Right renal cortex interstitium (tissue), 3 donors: ENCODE results near the gene PHKB. TPM values are rescaled to one million over a fixed set of nuclear protein-coding genes. Genes with fewer than 3 reads are reported as not detected.

Experiments used
- DNase-seq, 3 donors: peaks; one replicate each; pipeline ENCODE4 v3.0.0-alpha.2; 2013; ENCODE audit warnings: low read depth in 3 of 3, low spot score in 2 of 3
- polyA plus RNA-seq, 3 donors: library from polyadenylated mRNA; unstranded; fragments of 120-200 nt; gene quantifications; one replicate each; pipeline ENCODE4 v1.2.1, GENCODE V29; 2013; ENCODE audit not compliant: insufficient read length in 3 of 3

PHKB gene
- polyA plus RNA-seq, 3 donors: 79.9 to 87.6 (median 85.1) TPM

- no peak for DNase-seq
Measured at GRCh38 chr16:47611848-47612493, 150.8 kb downstream of the PHKB start.

DNA sequence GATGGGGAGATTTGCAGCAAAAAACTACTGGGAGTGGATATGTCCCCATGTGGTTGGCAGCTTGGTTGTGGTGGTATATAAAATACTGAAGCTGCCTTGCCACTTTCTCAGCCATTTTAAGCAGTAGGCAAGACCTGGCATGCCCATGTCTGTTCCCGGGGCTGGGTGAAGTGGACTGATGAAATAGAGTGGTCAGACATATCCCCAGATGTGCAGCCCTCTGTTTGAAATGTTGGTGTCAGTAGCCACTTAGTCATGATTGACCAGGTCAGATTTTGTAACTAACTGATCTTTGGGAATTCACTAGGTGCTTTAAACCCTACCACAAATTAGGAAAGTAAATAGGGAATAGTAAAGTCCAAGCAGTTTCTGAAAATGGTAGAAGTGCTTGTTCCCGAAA, 151.6 kb downstream of the PHKB start:
- no peak for DNase-seq

GRCh38 chr16:47613251-47613650, 152.1 kb downstream of the PHKB start:
- no peak for DNase-seq

- no peak for DNase-seq
Measured at GRCh38 chr16:47617732-47618131, 156.6 kb downstream of the PHKB start.

- DNase-seq: no peak
Measured at GRCh38 chr16:47622451-47623176, 161.5 kb downstream of the PHKB start.

DNA sequence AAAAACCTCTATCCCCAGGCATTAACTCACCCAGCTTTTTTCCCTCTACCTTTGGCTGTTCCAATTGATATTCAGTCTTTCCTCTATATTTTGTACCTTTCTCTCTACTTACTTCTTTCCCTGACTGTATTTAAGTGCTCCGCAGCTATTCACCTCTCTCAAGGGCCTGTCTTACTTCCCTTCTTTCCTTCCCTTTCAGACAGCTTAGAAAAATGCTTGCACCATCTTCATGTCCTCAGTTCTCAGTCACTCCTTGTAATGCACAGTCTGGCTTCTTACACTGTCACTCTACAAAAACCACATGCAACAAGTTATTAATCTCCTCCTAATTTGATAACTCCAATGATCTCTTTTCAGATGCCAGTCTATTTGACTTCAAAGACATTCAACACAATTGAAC, 163.4 kb downstream of the PHKB start:
- no peak for DNase-seq

DNA sequence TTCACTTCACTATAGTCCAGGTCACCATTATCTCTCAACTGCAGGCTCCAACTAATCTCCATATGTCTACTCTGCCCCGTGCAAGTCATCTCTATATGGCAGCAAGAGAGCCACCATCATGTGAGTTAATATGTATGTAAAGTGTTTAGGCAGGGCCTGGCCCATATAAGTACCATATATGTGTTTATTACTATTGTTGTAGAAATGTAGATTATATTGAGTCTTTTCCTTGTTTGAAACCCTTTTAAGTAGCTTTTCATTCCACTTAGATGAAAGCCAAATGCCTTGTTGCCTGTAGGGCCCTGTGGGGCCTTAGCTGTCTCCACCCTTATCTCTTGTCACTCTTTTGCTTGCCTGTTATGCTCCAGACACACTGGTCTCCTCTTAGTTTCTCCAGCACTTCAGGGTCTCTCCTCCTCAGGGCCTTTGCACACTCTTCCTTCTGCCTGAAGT, 164.0 kb downstream of the PHKB start:
- no peak for DNase-seq

GRCh38 chr16:47626246-47626645, 165.1 kb downstream of the PHKB start:
- DNase-seq: no peak

- no peak for DNase-seq
Measured at GRCh38 chr16:47627085-47627639, 166.0 kb downstream of the PHKB start.

GRCh38 chr16:47627721-47628120, 166.6 kb downstream of the PHKB start:
- no peak for DNase-seq

DNA sequence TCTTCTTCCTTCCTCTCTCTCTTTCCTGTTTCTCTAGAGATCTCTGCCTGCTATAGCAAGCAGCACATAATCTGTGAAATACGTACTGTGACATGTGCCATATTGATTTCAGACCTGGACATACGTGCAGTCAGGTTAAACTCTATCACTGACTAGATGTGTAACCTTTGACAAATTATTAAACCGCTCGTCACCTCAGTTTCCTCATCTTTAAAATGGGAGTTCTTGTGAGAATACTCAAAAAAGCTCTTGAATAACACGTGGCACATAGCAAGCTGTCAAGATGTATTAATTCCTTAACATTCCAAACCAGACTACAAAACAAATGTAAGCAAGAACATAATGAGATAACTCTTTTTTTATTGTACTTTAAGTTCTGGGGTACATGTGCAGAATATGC, 170.0 kb downstream of the PHKB start:
- no peak for DNase-seq

- DNase-seq: no peak
Measured at GRCh38 chr16:47634126-47634525, 173.0 kb downstream of the PHKB start.

DNA sequence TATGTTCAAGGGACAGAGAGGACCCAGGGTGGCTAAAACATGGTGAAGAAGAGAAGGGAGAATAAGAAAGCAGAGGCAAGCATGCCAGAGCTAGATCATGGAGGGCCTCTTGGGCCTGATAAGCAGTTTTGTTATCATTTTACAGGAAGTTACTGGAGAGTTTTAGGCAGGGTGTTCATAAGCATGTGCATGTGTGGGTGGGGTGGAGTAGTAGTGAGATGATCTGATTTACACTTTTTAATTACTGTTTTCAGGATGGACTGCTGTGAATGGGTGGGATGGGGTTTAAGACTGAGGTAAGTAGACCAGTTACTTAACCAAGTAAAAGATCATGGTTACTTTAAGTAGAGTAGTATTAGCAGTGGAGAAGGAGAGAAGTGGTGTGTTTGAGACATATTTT, 173.6 kb downstream of the PHKB start:
- DNase-seq: no peak

DNA sequence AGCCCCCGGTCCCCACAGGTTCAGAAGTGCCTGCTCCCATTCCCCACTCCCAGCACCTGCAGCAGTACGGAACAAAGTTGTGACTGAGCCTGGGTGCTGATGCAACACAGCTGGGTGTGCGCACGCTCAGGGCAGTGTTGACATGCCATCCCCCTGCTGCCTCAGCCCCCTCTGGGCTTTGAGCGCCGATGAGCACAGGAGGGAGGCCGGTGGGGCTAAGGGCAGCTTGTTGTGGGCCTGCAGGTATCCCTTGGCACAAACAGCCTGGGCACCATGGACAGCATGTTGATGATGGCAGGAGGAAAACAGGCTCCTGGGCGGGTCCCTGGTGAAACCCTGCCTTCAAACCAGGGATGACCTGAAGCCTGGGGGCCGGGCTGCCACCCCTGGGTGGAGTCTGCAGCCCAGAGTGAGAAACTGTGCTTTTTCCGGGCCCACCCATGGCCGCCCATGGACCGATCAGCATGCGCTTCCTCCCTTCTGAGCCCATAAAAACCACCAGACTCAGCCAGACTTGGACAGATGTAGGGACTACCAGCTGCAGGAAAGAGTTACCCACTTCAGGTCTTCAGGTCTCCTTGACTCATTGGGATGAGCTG, 175.5 kb downstream of the PHKB start:
- DNase-seq: no peak

GRCh38 chr16:47638175-47638574, 177.0 kb downstream of the PHKB start:
- DNase-seq: no peak

- no peak for DNase-seq
Measured at GRCh38 chr16:47640661-47641060, 179.5 kb downstream of the PHKB start.

DNA sequence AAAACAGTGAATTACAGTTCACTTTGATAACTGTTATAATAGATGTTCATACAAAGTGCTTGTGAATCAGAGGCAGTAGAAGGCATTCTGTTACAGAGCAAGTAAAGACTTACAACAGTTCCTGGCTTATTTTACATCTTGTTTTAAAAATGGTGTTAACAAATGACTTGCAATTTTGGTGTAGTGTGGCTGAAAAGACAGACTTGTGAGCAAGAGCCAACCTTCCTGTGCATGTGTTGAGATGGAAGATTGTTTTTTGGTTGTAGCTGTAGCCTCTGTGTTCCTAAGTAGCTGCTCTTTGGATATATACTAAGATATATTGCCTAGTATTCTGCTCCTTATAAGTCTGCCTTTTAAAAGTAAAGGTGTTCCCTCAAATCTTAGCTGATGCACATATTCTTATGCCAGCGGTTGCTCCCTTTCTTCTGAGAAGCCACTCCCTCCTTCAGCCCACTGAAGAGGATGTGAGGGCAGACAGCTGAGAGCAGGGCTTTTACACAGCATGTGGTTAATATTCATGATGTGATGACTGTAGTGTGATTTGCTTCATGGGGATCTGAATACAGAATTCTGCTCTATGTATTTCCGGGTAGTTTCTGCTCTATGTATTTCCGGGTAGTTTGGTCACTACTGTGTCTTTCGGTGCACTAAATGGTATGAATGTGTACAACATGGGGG, 182.3 kb downstream of the PHKB start:
- no peak for DNase-seq

DNA sequence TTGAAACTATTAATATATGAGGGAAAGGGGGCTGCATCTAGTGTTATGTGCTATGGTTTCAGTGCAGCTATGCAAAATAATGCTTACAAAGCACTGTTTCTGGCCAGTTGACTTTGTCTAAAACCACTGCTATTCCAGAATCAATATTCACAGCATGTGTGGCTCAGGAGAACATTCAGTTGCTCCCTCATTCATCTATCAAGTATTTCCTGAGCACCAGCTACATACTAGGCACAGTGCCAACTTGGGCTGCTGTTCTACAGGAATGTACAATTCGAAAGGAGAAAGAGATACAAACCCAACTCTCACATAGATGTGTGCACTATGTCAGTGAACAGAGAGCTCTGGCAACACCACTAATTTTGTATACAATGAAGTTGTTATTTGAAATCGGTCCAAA, 183.0 kb downstream of the PHKB start:
- DNase-seq: no peak

DNA sequence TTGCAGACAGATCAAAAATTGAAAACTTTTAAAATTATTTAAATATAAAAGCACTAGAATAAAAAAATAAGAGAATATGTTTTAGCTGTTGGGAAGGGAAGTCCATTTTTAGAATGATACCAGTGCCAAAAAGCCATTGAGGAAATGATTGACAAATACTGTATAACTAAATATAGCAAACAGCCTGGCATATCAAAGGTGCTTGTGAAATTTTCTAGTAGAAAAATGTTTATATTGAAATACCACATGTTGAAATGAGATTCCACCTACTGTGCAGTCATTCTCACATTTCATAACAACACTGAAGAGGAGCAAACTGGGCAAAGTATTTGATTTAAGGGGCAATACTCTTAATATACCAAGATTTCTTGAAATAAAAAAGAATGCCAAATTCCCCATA, 183.5 kb downstream of the PHKB start:
- no peak for DNase-seq

DNA sequence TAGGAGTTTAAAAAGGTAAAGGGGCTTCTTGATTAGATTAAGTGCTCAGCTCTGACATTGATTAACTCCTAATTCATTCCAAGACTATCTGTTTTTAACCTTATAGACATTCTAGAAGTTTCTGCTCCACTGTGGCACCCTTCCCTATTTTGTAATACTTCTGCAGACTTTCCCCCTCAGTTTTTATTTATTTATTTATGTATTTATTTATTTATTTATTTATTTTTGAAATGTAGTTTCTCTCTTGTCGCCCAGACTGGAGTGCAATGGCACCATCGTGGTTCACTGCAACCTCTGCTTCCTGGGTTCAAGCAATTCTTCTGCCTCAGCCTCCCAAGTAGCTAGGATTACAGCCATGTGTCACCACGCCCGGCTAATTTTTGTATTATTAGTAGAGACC, 185.8 kb downstream of the PHKB start:
- DNase-seq: no peak

- no peak for DNase-seq
Measured at GRCh38 chr16:47657032-47657431, 195.9 kb downstream of the PHKB start.
